GM18507 (cell line): Measurements from ENCODE around the gene TIPARP.
"Not testable (repeated sequence)": the region's sequence is repeated elsewhere in the genome, so short reads cannot be mapped to it uniquely, and the experiment has no call there.

ENCODE experiments used
- DNase-seq: peaks from one replicate; pipeline ENCODE4 v3.0.0; 2011; ENCODE audit warnings: low read depth; ENCODE audit not compliant: insufficient read length; ENCODE audit errors: extremely low spot score
- FAIRE-seq: peaks from 2 replicates; lab custom pipeline; 2011; peaks lifted over from hg19 to GRCh38; lab: Jason Lieb, UNC

TIPARP gene

DNA sequence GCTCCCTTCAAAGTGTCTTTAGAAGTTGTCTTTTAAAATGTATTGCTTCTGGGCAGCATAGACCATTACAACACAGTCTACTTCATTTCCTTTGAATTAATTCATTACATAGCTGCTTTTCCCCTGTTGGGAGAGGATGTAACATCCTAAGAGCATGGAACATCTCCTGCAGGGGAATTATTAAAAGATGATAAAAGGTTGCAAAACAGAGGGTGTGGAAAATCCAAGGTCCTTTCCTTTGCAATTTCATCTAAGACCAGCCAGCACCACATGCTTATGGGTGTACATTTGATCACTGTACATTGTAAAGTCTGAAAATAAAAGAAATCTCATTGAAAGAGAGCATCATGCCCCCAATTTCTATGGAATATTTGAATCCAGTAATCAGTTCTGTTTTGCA, 57.4 kb downstream of the TIPARP start:
- FAIRE-seq: no peak
- DNase-seq: no peak

GRCh38 chr3:156732261-156732660, 57.9 kb downstream of the TIPARP start:
- DNase-seq (no peak), FAIRE-seq (no peak)

- FAIRE-seq: no peak
Observed at GRCh38 chr3:156732715-156733421, 58.5 kb downstream of the TIPARP start.

GRCh38 chr3:156734661-156735060, 60.3 kb downstream of the TIPARP start:
- not testable (repeated sequence) for DNase-seq, FAIRE-seq

More at GRCh38 chr3:156732715-156733421, 58.5 kb downstream of the TIPARP start:
- no peak for DNase-seq

DNA sequence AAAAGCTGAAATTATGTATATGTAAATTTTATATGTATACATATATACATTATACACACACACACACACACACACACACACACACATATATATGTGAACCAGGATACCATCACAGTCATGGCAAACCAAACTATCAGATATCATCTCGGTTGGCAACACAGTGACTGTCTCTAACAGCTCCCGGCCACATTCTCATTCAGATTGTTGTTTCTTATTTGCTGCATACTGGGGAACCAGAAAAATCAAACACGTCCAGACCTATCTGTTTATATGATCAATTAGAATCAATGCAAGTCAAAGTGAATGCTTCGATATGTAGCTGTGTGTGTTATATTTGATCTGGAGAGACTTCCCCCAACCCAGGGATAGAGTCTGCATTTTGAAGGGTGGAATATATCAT, 61.1 kb downstream of the TIPARP start:
- no peak for DNase-seq
- FAIRE-seq: no peak

GRCh38 chr3:156737049-156737448, 62.7 kb downstream of the TIPARP start:
- not testable (repeated sequence) for FAIRE-seq, DNase-seq

DNA sequence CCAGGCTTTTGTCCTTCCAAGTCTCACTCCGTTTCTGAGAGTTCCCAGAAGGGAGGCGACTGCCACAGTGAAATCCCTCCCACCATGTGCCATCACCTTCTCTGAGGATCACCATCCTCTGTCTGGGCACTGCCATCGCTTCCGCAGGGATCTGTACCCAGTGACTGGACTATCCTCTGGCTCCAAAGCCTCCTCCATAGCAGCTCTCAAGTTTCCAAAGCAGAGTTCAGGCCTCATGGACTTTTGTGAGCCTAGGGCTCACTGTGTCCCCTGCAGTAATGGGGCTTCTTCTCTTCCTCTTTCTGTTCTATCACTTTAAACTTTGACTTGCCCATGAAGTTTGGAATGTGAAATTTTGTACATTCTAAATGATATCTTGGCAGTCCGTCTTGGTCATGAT, 63.9 kb downstream of the TIPARP start:
- FAIRE-seq (no peak), DNase-seq (no peak)

GRCh38 chr3:156739976-156740375, 65.6 kb downstream of the TIPARP start:
- FAIRE-seq (no peak), DNase-seq (no peak)

DNA sequence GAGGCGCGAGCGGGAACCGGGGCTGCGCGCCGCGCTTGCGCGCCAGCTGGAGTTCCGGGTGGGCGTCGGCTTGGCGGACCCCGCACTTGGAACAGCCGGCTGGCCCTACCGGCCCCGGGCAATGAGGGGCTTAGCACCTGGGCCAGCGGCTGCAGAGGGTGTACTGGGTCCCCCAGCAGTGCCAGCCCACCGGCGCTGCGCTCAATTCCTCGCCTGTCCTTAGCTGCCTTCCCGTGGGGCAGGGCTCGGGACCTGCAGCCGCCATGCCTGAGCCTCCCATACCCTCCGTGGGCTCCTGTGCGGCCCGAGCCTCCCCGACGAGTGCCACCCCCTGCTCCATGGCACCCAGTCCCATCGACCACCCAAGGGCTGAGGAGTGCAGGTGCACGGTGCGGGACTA, 66.2 kb downstream of the TIPARP start:
- FAIRE-seq, DNase-seq: not testable (repeated sequence)

DNA sequence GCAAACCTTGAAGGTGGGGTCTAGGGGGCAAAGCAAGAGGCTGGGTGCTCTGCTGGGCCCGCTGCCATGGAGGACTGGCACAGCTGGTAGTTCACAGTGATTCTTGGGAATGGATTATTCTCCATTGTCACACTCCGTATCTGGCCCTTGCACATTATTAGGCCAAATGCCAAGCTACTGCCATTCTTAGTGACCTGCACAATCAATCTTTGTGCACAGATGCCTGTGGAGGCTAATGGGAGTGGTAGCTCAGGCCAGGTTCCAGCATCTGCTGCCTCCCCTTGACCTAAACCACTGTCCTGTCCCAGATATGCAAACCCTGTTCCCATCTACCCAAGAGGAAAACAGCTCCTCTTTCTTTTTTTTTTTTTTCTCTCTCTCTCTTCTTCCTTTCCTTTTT, 67.5 kb downstream of the TIPARP start:
- FAIRE-seq (no peak), DNase-seq (no peak)

DNA sequence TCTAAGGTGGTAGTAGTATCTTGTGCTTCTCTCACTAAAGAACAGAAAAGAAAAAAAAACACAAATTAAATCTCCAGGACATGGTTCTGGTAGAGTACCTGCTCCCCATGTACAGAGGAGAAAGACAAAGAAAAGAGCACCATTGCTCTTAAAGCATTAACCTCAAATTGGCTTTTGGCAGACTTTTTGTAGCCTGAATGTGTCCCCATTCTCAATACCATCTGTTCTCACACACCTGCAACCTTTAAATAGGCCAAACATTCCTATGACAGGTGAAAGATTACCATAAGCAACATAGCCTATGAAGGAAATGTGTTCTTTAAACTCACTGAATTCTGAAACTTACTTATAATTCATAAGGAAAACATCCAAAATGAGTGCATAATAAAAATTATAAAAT, 68.0 kb downstream of the TIPARP start:
- FAIRE-seq (no peak), DNase-seq (no peak)

- no peak for DNase-seq
- FAIRE-seq: no peak
Observed at GRCh38 chr3:156743859-156744258, 69.5 kb downstream of the TIPARP start.

DNA sequence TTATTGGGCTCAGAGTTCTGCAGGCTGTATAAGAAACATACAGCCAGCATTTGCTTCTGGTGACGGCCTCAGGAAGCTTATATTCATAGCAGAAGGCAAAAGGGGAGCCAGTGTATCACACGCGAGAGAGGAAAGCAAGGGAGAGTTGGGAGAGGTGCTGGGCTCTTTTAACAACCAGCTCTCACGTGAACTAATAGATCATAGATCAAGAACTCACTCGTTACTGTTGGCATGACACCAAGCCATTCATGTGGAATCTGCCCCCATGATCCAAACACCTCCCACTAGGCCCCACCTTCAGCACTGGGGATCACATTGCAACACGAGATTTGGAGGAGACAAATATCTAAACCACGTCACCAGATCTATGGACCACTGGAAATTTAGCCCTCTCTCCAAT, 70.2 kb downstream of the TIPARP start:
- DNase-seq: no peak
- FAIRE-seq: no peak

DNA sequence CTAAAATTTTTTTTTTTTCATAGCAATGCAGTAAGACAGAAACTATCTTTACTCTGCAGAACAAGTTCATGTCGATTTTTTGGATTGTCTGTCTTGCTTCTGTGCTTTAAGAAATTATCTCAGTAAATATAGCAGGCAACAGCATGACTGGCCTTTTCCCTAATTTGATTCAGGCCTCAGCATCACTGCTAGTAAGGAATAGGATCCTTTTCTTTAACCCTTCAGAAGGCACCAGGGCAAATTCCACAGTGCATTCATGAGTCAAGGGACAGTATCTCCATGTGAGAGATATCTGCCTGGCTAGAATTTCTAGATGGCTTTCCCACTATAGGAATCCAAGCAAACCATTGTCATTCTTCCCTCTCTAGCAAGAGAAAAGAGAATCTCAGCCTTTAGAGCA, 71.4 kb downstream of the TIPARP start:
- DNase-seq: no peak
- FAIRE-seq: no peak

DNA sequence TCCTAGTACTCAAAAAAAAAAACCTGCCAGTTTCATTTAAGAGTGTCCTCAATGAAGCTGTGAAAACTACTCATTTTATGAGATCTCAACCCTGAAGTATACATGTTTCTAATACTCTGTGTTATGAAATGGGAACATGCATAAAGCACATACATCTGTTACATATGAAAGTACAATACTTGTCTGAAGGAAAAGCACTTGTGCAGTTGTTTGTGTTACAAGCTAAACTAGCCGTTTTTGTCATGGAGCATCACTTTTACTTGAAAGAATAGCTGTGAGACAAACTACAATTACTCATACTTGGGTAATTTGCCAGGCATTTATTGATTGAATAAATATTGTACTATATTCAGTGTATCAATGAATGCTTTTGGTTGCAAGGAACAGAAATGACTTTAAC, 72.7 kb downstream of the TIPARP start:
- FAIRE-seq: no peak

GRCh38 chr3:156749244-156749643, 74.9 kb downstream of the TIPARP start:
- DNase-seq: no peak
- FAIRE-seq: no peak

More for the DNA sequence above, 72.7 kb downstream of the TIPARP start:
- DNase-seq: no peak

DNA sequence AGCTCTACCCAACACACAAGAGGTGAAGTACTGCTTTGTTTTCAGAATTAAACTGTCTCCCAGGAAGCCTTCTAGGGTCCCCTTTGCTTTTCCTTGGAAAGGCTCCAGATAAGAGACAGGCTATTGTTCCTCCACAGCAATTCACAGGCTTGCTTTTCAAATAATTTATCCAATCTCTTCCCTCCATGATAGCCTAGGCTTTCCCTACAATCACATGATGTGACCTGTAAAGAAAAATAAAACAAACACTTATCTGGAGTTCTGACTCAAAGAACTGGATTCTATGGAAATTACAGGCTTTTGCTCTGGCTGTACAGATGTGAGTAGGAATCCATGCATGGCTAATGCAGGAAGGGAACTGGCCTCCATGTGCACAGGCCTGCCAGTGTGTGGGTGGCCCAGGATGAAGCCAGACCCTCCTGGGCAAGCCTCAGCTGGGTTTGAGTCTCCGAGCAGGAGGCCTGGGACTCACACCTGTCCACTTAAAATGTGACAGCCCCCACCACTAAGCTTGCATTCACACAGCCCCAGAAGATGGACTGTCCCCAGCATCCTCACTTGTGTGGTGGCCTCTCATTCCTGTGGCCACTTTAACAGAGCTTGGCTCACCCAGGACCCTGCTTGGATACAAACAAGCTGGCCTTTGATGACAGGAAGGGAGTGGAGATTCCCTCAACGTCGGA, 75.9 kb downstream of the TIPARP start:
- FAIRE-seq: no peak
- DNase-seq: no peak

DNA sequence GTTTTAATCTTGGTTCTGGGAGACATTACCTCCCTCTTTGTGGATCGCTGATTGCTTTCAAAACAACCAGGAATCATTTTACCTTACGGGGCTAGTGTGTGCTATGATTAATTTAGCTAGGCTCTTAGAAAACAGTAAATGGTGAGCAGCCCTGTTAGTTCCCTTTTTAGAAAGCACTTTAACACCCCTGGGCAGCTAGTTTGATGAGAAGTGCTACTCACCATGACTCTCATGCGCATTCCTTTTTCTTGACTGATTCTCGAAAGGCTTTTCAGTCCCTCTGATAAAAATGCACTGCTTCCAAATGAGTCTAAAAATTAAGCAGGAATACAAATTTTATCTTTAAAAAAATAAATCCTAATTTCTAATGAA, 76.5 kb downstream of the TIPARP start:
- DNase-seq: no peak
- FAIRE-seq: no peak

DNA sequence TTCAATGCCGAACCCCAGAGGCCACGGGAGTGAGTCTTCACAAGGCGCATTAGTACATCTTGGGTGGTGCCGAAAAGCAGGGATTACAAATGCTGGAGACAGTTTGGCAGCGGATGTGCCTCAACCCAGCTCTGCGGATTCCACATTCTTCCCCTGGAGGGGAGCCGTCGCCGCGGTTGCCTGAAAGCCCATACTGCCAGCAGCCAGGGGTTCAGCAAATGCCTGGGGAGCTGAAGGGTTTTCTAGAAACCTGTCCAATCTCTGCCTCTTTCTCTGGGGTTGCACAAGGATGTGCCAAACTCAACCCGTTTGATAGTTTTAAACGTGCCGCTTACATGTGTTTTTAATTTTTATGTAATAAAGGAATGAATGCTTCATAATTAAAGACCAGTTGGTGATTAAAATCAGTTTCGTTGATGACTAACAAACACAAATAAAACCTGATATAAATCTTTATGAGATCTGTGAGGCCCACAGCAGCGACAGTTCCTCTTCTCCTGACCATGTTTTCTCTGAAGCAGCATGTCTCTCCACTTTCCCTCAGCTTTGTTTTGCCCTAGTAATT, 77.2 kb downstream of the TIPARP start:
- FAIRE-seq (no peak), DNase-seq (no peak)
